H1 (cell line): ENCODE data around the gene MFGE8. TPM values are rescaled to one million over a fixed set of nuclear protein-coding genes. Genes with fewer than 3 reads are reported as not detected.

Experiments used
- CTCF ChIA-PET: fragments of 300-600 bp; sonication (Branson Sonifier 250); formaldehyde crosslinking; loops from one replicate; lab custom pipeline; 2021; ENCODE audit not compliant: partially characterized antibody; lab: Charles Lee
- POLR2A ChIA-PET: fragments of 300-600 bp; sonication (Branson Sonifier 250); formaldehyde crosslinking; loops from one replicate; lab custom pipeline; 2021; ENCODE audit warnings: inconsistent platforms; ENCODE audit not compliant: partially characterized antibody; lab: Charles Lee
- DNase-seq, 2 experiments: peaks; one replicate each; pipeline versions ENCODE4 v3.0.0 to v3.0.0-alpha.2; 2010 to 2022; ENCODE audit warnings: low spot score in 2 of 2, low read depth in 1 of 2, mixed read lengths in 1 of 2
- FAIRE-seq: peaks from 2 replicates; lab custom pipeline; 2011; peaks lifted over from hg19 to GRCh38; lab: Jason Lieb, UNC
- H2AFZ ChIP-seq: 2 replicates; pipeline ENCODE4 v1.8.1; 2012; ENCODE audit warnings: low read length, inconsistent platforms
- H2AK5ac ChIP-seq: 2 replicates; pipeline ENCODE4 v1.6.1; 2013; ENCODE audit warnings: low read depth, low read length
- H2BK120ac ChIP-seq: replicated peaks from 2 replicates; pipeline ENCODE3; 2013; ENCODE audit warnings: low read depth, low read length, inconsistent platforms
- H2BK12ac ChIP-seq: 2 replicates; pipeline ENCODE4 v1.6.1; 2013; ENCODE audit warnings: low read depth, low read length
- H2BK15ac ChIP-seq: 2 replicates; pipeline ENCODE4 v1.6.1; 2013; ENCODE audit warnings: low read length
- H2BK20ac ChIP-seq: 2 replicates; pipeline ENCODE4 v1.6.1; 2013; ENCODE audit warnings: low read length
- H2BK5ac ChIP-seq: 2 replicates; pipeline ENCODE4 v1.6.1; 2013; ENCODE audit warnings: low read depth, low read length
- H3K14ac ChIP-seq: 2 replicates; pipeline ENCODE4 v1.6.1; 2013; ENCODE audit warnings: inconsistent platforms; ENCODE audit not compliant: insufficient read length
- H3K18ac ChIP-seq: 2 replicates; pipeline ENCODE4 v1.6.1; 2013; ENCODE audit warnings: low read length; ENCODE audit errors: extremely low read depth
- H3K23ac ChIP-seq: 2 replicates; pipeline ENCODE4 v1.6.1; 2013; ENCODE audit warnings: inconsistent platforms; ENCODE audit not compliant: insufficient read length
- H3K23me2 ChIP-seq: 2 replicates; pipeline ENCODE4 v1.6.1; 2013; ENCODE audit warnings: low read depth, low read length
- H3K27ac ChIP-seq: 2 replicates; pipeline ENCODE4 v1.6.1; 2011; ENCODE audit warnings: low read depth, low read length, inconsistent platforms
- H3K27me3 ChIP-seq, 4 experiments: replicated peaks in 1 of 4; 1 replicate in 1 of 4; 2 replicates in 3 of 4; pipeline versions ENCODE4 v1.6.1 to v1.8.1; 2011 to 2013; ENCODE audit warnings: low read length in 3 of 4, mild to moderate bottlenecking in 3 of 4, inconsistent platforms in 2 of 4, mixed read lengths in 2 of 4, moderate library complexity in 1 of 4; ENCODE audit not compliant: control insufficient read depth in 3 of 4, insufficient read depth in 3 of 4; ENCODE audit errors: extremely low read depth in 1 of 4
- H3K36me3 ChIP-seq, 4 experiments: 2 replicates each; pipeline versions ENCODE4 v1.6.1 to v1.8.1; 2011 to 2013; ENCODE audit warnings: mild to moderate bottlenecking in 4 of 4, low read length in 3 of 4, moderate library complexity in 2 of 4, control low read depth in 1 of 4, inconsistent platforms in 1 of 4; ENCODE audit not compliant: insufficient read depth in 4 of 4, control insufficient read depth in 2 of 4
- H3K4ac ChIP-seq: replicated peaks from 2 replicates; pipeline ENCODE3; 2013; ENCODE audit warnings: low read length, low read depth, mixed read lengths, inconsistent platforms; ENCODE audit not compliant: insufficient read length
- H3K4me1 ChIP-seq, 4 experiments: replicated peaks in 1 of 4; 1 replicate in 1 of 4; 2 replicates in 3 of 4; pipeline versions ENCODE4 v1.6.1 to v1.8.1; 2011 to 2013; ENCODE audit warnings: low read length in 3 of 4, inconsistent platforms in 2 of 4, mixed read lengths in 1 of 4; ENCODE audit not compliant: insufficient read depth in 4 of 4, control insufficient read depth in 3 of 4
- H3K4me2 ChIP-seq, 2 experiments: 2 replicates each; pipeline versions ENCODE4 v1.6.1 to v1.8.1; 2011 to 2013; ENCODE audit warnings: low read depth in 2 of 2, low read length in 2 of 2, control low read depth in 1 of 2, inconsistent platforms in 1 of 2, mild to moderate bottlenecking in 1 of 2; ENCODE audit not compliant: insufficient read depth in 1 of 2
- H3K4me3 ChIP-seq, 4 experiments: fragments of 200-600, 300-600 bp in 1 of 4; sonication (generic), shearing (Covaris generic), sonication (Bioruptor Twin) in 1 of 4; 2 replicates each; pipeline versions ENCODE4 v1.5.1 to v1.8.1; 2011 to 2016; ENCODE audit warnings: low read length in 4 of 4, low read depth in 3 of 4, control low read depth in 2 of 4, inconsistent platforms in 2 of 4, mild to moderate bottlenecking in 2 of 4, mixed read lengths in 1 of 4, moderate library complexity in 1 of 4; ENCODE audit not compliant: insufficient read depth in 2 of 4; ENCODE audit errors: extremely low read depth in 1 of 4
- H3K56ac ChIP-seq: replicated peaks from 2 replicates; pipeline ENCODE3; 2013; ENCODE audit warnings: low read depth, mild to moderate bottlenecking, mixed read lengths, low read length, inconsistent platforms; ENCODE audit not compliant: insufficient read length
- H3K79me1 ChIP-seq: 2 replicates; pipeline ENCODE4 v1.6.1; 2013; ENCODE audit warnings: low read depth, low read length, control low read depth
- H3K79me2 ChIP-seq, 2 experiments: 2 replicates each; pipeline versions ENCODE4 v1.6.1 to v1.8.1; 2012 to 2013; ENCODE audit warnings: low read length in 2 of 2, mild to moderate bottlenecking in 2 of 2, inconsistent platforms in 1 of 2; ENCODE audit not compliant: insufficient read depth in 2 of 2, control insufficient read depth in 1 of 2
- H3K9ac ChIP-seq, 4 experiments: replicated peaks in 1 of 4; 1 replicate in 1 of 4; 2 replicates in 3 of 4; pipeline versions ENCODE4 v1.6.1 to v1.8.1; 2011 to 2013; ENCODE audit warnings: low read depth in 3 of 4, low read length in 3 of 4, control low read depth in 2 of 4, mild to moderate bottlenecking in 2 of 4, moderate library complexity in 2 of 4, inconsistent platforms in 1 of 4; ENCODE audit errors: extremely low read depth in 1 of 4
- H3K9me3 ChIP-seq, 2 experiments: 2 replicates each; pipeline versions ENCODE4 v1.6.1 to v1.8.1; 2012 to 2013; ENCODE audit warnings: mild to moderate bottlenecking in 2 of 2, moderate library complexity in 2 of 2, control low read depth in 1 of 2, inconsistent platforms in 1 of 2, low read depth in 1 of 2, low read length in 1 of 2, mixed read lengths in 1 of 2; ENCODE audit not compliant: insufficient read depth in 2 of 2
- H4K20me1 ChIP-seq, 2 experiments: replicated peaks in 1 of 2; 2 replicates each; pipeline versions ENCODE3 to v1.8.1; 2011 to 2013; ENCODE audit warnings: inconsistent platforms in 2 of 2, low read length in 2 of 2, mild to moderate bottlenecking in 1 of 2; ENCODE audit not compliant: insufficient read depth in 2 of 2, control insufficient read depth in 1 of 2
- H4K5ac ChIP-seq: 2 replicates; pipeline ENCODE4 v1.6.1; 2013; ENCODE audit warnings: low read length, low read depth, mixed read lengths, inconsistent platforms; ENCODE audit not compliant: insufficient read length
- H4K8ac ChIP-seq: 2 replicates; pipeline ENCODE4 v1.8.0; 2013; ENCODE audit warnings: mild to moderate bottlenecking, moderate library complexity, low read length, inconsistent platforms; ENCODE audit not compliant: insufficient read depth; ENCODE audit errors: extremely low read depth
- H4K91ac ChIP-seq: replicated peaks from 2 replicates; pipeline ENCODE3; 2013; ENCODE audit warnings: low read length, mixed read lengths, inconsistent platforms; ENCODE audit not compliant: insufficient read length
- BACH1 ChIP-seq: IDR thresholded peaks from 2 replicates; pipeline ENCODE4 v1.6.1; 2012; ENCODE audit warnings: low read length, improper control_type of control experiment
- CBX8 ChIP-seq: fragments of 300-800, 300-1000 bp; sonication (generic); IDR thresholded peaks from 2 replicates; pipeline ENCODE4 v1.7.1; 2016; ENCODE audit warnings: low read depth, low read length, borderline replicate concordance
- CREB1 ChIP-seq: IDR thresholded peaks from 2 replicates; pipeline ENCODE4 v1.6.1; 2012; ENCODE audit warnings: inconsistent platforms
- EP300 ChIP-seq, 2 experiments: IDR thresholded peaks; 1 replicate in 1 of 2; 2 replicates in 1 of 2; pipeline ENCODE4 v1.6.1; 2011 to 2012; ENCODE audit warnings: low read depth in 2 of 2, low read length in 2 of 2, mild to moderate bottlenecking in 2 of 2, borderline replicate concordance in 1 of 2, inconsistent platforms in 1 of 2, moderate library complexity in 1 of 2
- MAFK ChIP-seq: IDR thresholded peaks from 2 replicates; pipeline ENCODE4 v1.6.1; 2012; ENCODE audit warnings: low read depth, mild to moderate bottlenecking, improper control_type of control experiment, low read length
- POLR2A ChIP-seq, 2 experiments: IDR thresholded peaks; 1 replicate in 1 of 2; 2 replicates in 1 of 2; pipeline ENCODE4 v1.6.1; 2011; ENCODE audit warnings: low read depth in 2 of 2, low read length in 2 of 2, mild to moderate bottlenecking in 2 of 2; ENCODE audit errors: control extremely low read depth in 1 of 2
- POU5F1 ChIP-seq: IDR thresholded peaks from 2 replicates; pipeline ENCODE4 v1.6.1; 2011; ENCODE audit warnings: low read depth, mild to moderate bottlenecking, low read length, moderate library complexity
- SAP30 ChIP-seq: fragments of 300-600 bp; sonication (generic); IDR thresholded peaks from 2 replicates; pipeline ENCODE4 v1.7.1; 2012; ENCODE audit warnings: low read length, moderate library complexity, mild to moderate bottlenecking, inconsistent platforms; ENCODE audit not compliant: insufficient read depth, insufficient replicate concordance
- TEAD4 ChIP-seq: IDR thresholded peaks from 2 replicates; pipeline ENCODE4 v1.6.1; 2012; ENCODE audit warnings: low read depth, low read length, inconsistent platforms, mixed read lengths
- YY1 ChIP-seq: IDR thresholded peaks from 2 replicates; pipeline ENCODE4 v1.6.1; 2011; ENCODE audit warnings: low read depth, mild to moderate bottlenecking, low read length
- ZNF274 ChIP-seq: IDR thresholded peaks from 2 replicates; pipeline ENCODE4 v1.7.0; 2012; ENCODE audit warnings: low read length, borderline replicate concordance; ENCODE audit errors: extremely low read depth
- WGBS, 2 experiments: shearing (Covaris generic) in 1 of 2; methylation state at CpG; one replicate each; pipeline versions ENCODE4 v1.1.6 to v1.1.7; 2013 to 2015; ENCODE audit warnings: low lambda C conversion rate in 2 of 2, mixed read lengths in 2 of 2, inconsistent platforms in 1 of 2, low coverage in 1 of 2, missing lambda C conversion rate in 1 of 2; ENCODE audit not compliant: insufficient replicate concordance in 2 of 2, insufficient coverage in 1 of 2, insufficient read length in 1 of 2; ENCODE audit errors: extremely low coverage in 1 of 2, missing lambda C conversion rate in 1 of 2; 5-methylcytosine and 5-hydroxymethylcytosine counted together
- polyA plus RNA-seq, 7 experiments: library from polyadenylated mRNA; depleted of rRNA in 3 of 7; stranded (reverse) in 5 of 7; unstranded in 2 of 7; fragments of >200 nt in 5 of 7; fragments of 200-250 nt in 2 of 7; gene quantifications; 1 replicate in 5 of 7; 2 replicates in 1 of 7; 4 replicates in 1 of 7; pipeline versions ENCODE4 v1.2.1 to v1.2.3, GENCODE V29; 2011 to 2013; ENCODE audit warnings: missing spikeins in 2 of 7, mixed read lengths in 2 of 7
- total RNA-seq: library from RNA; stranded (reverse); fragmentation: NEBNext Ultra II Directional; extraction: Animal tissue kit (Norgen Biotek cat#: 25700); gene quantifications from 2 replicates; pipeline ENCODE4 v1.2.1, GENCODE V29; 2021
- TF ChIP-seq, protein P1 (sequence below), 3 experiments: IDR thresholded peaks; 1 replicate in 2 of 3; 2 replicates in 1 of 3; pipeline versions ENCODE4 v1.5.1 to v1.6.1; 2011; ENCODE audit warnings: low read length in 3 of 3, mild to moderate bottlenecking in 3 of 3, inconsistent platforms in 2 of 3, low read depth in 1 of 3, moderate library complexity in 1 of 3; ENCODE audit not compliant: insufficient read depth in 1 of 3; ENCODE audit errors: control extremely low read depth in 1 of 3

The MFGE8 gene
- total and polyA plus RNA-seq, 2 of the 8 experiments (the other 6 are each of a cell fraction or from before 2014, with no cell fraction given): 1,237 to 2,117 TPM

DNA sequence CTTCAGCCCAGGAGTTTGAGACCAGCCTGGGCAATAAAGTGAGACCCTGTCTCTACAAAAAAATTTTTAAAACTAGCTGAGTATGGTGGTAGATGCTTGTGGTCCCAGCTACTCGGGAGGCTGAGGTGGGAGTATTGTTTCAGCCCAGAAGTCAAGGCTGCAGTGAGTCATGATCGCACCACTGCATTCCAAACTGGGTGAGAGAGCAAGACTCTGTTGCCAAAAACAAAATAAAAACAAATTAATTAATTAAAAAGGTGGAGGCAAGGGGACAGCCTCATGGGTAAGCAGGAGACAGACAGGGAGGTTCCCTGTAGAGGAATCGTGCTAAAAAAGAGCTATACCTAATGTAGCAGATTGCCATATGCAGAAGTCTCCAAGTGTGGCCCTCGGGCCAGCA lies 30.4 kb downstream of the MFGE8 start:
- no peak overlapping the region for H2BK120ac ChIP-seq
- H3K27ac ChIP-seq: no peak overlapping the region
- no peak overlapping the region for H2BK15ac ChIP-seq
- DNase-seq (no peak), FAIRE-seq (no peak)
- H3K14ac ChIP-seq: no peak overlapping the region
- H3K9me3 ChIP-seq: no peaks in the 10 kb centered on the region
- H3K18ac ChIP-seq: no peak overlapping the region
- H3K36me3 ChIP-seq: peaks cover 6 to 27% (median 19%) of the 10 kb centered on the region in 4 experiments; a peak in 7 of 8 replicates
- H3K4me1 ChIP-seq: peaks cover 0 to 12% (median 5%) of the 10 kb centered on the region in 4 experiments; a peak in 5 of 7 replicates
- H3K79me1 ChIP-seq: no peaks in the 10 kb centered on the region
- H3K79me2 ChIP-seq: peaks cover 0 to 9% of the 10 kb centered on the region in 2 experiments; a peak in 1 of 4 replicates
- no peak overlapping the region for H3K4ac ChIP-seq
- no peak overlapping the region for H3K4me2 ChIP-seq
- CTCF ChIA-PET: interaction anchor here (0.6 to 6.8 kb wide), 5 partner anchors 11 to 289 kb away, joined by 3 to 95 read pairs (median 3); partner anchors contain the start of gene HAPLN3
- H4K91ac ChIP-seq: no peak overlapping the region
- H3K27me3 ChIP-seq: no peaks in the 10 kb centered on the region; a peak in 1 of 7 replicates
- H4K5ac ChIP-seq: no peak overlapping the region
- no peak overlapping the region for H2BK5ac ChIP-seq
- H3K4me3 ChIP-seq: no peak overlapping the region
- H3K23ac ChIP-seq: no peak overlapping the region
- H2BK12ac ChIP-seq: 0 out of 2 replicates have a peak overlapping the region, but pooled peaks have one; percentile 7
- no peak overlapping the region for H2BK20ac ChIP-seq
- H3K56ac ChIP-seq: no peak overlapping the region
- POLR2A ChIA-PET: interaction anchor here (1.1 to 22.7 kb wide), 4 partner anchors 10 to 111 kb away, joined by 5 to 361 read pairs (median 86); partner anchors contain the start of genes HAPLN3 and MFGE8
- H4K20me1 ChIP-seq: peaks cover 0 to 2% of the 10 kb centered on the region in 2 experiments
- 85% methylated on average over 4 of the region's 4 CpGs; no CpG with 5 or more reads in 1 of the 2 experiments for WGBS, 2 experiments
- H2AFZ ChIP-seq: no peak overlapping the region
- H4K8ac ChIP-seq: no peak overlapping the region
- no peak overlapping the region for H3K9ac ChIP-seq
- no peak overlapping the region for H2AK5ac ChIP-seq
- H3K23me2 ChIP-seq: 0 out of 2 replicates have a peak, but pooled peaks cover 2% of the 10 kb centered on the region
- TF ChIP-seq BACH1 (no peak), SAP30 (no peak), YY1 (no peak), POU5F1 (no peak), CBX8 (no peak), POLR2A (IDR thresholded peaks at IDR 0.05; ENCODE audit: control extremely low read depth in 1 of 2, low read depth in 2 of 2, low read length in 2 of 2) (no peak), MAFK (no peak), TEAD4 (no peak), CREB1 (no peak), EP300 (IDR thresholded peaks at IDR 0.05; ENCODE audit: borderline replicate concordance in 1 of 2, low read depth in 2 of 2, low read length in 2 of 2) (no peak), ZNF274 (no peak)
- TF ChIP-seq, protein P1, sequence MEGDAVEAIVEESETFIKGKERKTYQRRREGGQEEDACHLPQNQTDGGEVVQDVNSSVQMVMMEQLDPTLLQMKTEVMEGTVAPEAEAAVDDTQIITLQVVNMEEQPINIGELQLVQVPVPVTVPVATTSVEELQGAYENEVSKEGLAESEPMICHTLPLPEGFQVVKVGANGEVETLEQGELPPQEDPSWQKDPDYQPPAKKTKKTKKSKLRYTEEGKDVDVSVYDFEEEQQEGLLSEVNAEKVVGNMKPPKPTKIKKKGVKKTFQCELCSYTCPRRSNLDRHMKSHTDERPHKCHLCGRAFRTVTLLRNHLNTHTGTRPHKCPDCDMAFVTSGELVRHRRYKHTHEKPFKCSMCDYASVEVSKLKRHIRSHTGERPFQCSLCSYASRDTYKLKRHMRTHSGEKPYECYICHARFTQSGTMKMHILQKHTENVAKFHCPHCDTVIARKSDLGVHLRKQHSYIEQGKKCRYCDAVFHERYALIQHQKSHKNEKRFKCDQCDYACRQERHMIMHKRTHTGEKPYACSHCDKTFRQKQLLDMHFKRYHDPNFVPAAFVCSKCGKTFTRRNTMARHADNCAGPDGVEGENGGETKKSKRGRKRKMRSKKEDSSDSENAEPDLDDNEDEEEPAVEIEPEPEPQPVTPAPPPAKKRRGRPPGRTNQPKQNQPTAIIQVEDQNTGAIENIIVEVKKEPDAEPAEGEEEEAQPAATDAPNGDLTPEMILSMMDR (IDR thresholded peaks at IDR 0.05; ENCODE audit: control extremely low read depth in 1 of 3, insufficient read depth in 1 of 3, low read depth in 1 of 3, low read length in 3 of 3): no peak
